Bone marrow (tissue), 2 donors: Measurements from ENCODE around the gene TGFBR2.

Experiments
- DNase-seq, 2 donors: peaks; one replicate each; lab custom pipeline; 2025; lab: John Stamatoyannopoulos, UW

TGFBR2 gene

DNA sequence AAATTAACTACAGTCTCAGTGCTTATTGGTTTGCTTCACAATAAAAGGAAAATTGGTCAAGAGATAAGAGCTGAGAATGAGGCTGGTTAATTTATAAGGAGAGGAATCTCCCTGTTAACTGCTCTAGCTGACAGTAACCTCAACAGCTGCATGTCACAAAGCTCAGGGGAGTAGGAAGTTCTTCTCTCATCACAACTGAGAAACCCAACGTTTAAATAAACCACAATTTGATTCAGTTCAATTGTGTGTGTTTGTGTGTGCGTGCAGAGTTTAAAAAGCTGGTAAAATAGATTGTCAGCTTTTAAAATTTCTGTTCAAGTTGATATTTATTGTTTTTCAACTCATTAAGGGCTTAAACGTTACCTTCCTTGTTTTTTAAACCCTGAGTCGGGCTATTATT is 3.5 kb upstream of the TGFBR2 start:
- DNase-seq: peak in 1 of 2 donors; percentile 21

DNA sequence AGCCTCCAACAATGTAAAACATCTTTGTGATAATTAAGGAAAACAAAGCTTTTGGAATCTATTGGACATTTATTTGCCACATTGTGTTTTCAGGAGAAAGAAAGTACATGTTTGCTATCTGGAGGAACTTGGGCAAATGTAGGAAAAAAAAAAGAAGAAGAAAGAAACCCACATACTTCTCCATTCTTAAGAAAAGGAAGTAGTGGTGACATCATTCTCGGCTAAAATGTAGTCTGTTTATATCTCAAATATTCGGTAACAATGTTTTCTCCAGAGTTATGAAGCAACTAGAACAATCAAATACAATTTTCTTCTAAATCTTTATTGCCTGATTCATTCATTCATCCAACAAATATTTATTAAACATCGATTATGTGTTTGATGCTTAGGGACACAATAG is 2.3 kb upstream of the TGFBR2 start:
- peak in 1 of 2 donors; percentile 87 for DNase-seq

DNA sequence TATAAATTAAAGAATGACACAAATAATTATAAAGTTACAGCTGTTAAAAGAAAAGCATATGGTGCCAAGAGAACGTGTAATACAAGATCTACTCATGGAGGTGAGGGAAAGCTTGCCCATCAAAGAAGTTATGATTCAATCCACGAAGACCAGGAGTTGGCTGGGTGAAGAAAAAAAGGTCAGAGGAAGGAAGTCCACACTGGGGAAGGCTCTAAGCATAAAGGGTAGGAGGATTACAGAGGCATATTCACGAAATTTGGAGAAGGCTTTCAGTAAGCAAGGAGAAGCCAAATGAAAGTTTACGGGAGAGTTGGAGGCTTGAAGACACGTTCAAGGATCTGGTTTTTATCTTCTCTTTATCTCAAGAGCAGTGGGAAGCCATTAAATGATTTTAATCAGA is 1.8 kb upstream of the TGFBR2 start:
- DNase-seq: peak in 1 of 2 donors; percentile 40

DNA sequence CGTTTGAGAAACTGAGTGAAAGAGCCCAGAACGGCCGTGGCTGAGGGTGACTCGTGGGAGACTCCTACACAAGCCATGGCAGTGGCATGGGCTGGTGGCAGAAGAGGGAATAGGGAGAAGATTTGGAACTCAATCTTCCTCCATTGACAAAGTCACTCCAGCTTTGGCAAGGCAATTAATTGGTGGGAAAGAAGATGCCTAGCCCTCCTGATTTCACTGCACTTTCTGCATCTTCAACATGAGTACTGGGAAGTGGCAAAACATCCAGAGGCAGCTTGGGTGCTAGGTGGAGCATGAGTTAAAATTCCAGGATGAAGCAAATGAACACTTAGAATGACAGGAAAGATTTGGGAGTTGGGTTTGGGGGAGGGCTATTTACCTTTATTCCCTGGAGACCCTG is 1.4 kb upstream of the TGFBR2 start:
- no peak for DNase-seq

DNA sequence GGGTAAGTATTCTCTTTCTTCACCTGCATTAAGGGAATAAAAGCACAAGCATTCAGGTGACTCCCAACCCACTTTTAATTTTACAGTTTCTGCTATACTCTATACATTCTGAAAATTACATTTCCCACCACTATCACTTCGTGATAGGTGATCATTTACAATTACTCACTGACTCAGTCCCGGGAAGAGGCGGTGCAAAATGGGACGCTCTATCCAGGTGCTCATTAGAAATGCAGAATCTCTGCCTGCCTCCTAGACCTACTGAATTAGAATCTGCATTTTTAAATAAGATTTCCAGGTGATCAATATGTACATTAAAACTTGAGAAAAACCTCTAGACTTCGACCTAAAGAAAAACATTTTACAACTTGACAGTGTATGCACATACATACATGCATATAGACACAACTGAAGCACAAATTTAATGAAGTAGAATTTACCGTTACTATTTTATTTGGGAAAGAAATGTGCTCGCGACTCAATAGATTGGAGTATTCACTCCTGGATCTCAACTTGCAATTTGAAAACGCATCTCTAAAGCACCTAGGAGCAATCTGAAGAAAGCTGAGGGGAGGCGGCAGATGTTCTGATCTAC is 598 bp upstream of the TGFBR2 start:
- no peak for DNase-seq

DNA sequence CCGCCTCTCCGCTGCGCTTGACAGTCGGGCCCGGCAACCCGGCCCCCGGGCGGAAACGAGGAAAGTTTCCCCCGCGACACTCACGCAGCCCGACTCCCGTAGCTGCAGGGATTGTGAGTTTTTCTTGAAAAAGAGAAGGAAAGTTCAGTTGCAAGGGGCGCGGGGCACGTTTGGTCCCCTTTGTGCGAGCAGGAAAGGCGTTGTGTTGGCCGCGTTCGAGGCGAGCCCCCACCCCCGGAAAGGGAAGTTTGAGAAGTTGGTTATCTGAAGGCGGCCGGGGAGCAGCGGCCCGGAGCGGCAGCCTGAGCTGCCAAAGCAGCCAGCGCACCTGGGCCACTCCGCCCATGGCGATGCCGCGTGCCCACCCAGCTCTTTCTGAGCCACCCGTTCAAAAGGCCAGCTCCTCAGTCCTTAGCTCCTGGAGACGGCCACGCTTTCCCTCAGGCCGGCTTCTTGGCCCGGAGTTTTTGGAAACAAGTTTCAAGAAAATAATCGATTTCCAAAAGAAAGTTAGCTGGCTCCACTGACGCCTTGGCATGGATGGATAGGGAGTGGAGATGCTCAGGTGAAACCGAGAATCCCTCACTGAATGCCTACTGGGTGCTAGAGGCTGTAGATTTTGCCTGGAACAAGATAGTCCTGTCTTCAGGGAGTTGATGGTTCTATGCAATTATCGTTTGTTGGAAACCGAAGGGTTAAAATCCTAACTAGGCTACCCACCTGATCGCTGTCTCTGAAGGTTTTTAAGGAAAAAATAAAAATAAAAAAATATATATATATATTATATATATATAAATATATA is 832 bp downstream of the TGFBR2 start:
- DNase-seq: peak; percentile 49 to 64

GRCh38 chr3:30608598-30608947 is 2.2 kb downstream of the TGFBR2 start:
- no peak for DNase-seq

DNA sequence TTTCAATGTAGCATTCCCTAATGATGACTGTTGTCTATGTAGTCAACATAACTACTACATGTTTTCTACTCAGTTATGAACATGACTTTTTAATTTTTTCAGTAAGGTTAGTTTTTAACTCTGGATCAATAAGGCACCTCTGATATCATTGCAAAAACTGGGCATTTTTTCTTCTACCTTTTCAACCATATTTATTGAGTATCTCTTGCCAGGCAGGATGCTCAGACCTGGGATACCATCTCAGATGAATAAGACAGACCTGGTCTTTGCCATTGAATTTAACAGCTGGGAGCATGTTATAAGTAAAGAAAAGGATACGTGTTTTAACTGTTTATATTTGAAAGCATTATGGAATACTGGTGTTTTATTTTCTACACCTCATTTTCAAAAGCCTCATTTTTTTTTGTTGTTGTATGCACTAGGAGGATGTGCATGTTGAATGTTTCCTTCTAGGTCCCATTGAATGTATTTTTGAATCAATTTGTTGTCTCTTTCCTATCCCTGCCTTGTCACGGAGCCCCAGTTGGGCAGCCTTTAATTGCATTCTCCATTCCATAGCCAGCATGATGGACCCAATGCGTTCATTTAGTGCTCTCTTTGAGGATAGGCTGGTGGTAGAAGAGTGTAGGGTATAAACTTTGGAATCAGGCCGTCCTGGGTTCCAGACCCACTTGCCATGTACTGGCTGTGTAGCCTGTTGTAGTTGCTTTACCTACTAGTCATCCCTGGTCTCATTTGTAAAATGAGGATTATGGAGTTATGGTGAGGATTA is 3.7 kb downstream of the TGFBR2 start:
- no peak for DNase-seq

GRCh38 chr3:30610702-30611368 is 4.4 kb downstream of the TGFBR2 start:
- no peak for DNase-seq

GRCh38 chr3:30611613-30612436 is 5.4 kb downstream of the TGFBR2 start:
- peak in 1 of 2 donors; percentile 60 for DNase-seq

DNA sequence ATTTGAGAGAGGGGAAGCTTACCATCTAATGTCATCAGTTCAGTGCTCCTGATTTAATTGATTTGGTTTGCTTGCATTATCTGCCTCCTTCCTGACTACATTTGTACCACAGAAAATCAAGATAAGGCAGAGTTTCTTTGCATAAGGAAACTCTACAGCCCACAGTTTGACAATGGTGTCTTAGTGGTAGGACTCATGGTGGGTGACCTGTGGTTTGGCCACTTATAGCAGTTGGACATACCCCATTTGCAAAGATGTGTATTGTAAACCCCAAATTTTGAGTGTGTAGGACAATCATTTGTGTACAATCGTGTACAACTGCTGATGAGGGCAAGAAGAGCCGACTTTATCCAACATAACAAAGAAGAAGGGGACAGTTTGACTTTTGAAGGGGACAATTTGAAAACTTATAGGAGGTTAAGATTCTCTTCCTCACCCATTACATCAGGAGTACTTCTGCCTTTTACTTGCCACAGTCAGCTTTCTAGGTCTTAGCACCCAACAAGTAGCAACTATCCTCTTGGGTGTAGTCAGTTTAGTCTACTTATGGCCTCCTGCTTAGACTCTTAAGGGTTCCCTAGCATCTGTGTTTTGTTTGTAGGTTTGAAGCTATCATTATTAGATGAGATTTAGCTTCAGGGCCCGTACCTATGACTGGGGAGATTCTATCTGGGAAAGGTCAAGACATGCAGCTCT is 6.2 kb downstream of the TGFBR2 start:
- no peak for DNase-seq

- no peak for DNase-seq
These were observed 6.9 kb downstream of the TGFBR2 start for GRCh38 chr3:30613133-30613825.

- DNase-seq: no peak
These were observed 8.0 kb downstream of the TGFBR2 start for GRCh38 chr3:30614373-30614772.

DNA sequence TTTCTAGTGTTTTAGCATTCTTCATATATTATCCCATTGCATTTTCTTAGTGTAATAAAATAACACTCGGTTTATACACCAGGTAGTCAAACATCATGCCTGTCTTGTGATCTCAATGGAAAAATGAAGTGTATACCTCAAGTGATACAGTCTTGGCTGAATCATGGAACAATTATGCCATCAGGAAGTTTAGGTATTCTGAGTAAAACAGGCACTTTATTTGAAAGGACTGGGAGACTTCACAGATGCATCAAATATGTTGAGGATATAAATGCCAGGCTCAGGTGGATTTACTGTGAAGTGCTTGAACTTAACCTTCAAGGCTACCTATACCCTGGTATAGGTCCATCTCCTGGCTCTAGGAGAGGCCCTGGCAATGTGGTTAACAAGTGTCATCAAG is 8.5 kb downstream of the TGFBR2 start:
- DNase-seq: no peak

DNA sequence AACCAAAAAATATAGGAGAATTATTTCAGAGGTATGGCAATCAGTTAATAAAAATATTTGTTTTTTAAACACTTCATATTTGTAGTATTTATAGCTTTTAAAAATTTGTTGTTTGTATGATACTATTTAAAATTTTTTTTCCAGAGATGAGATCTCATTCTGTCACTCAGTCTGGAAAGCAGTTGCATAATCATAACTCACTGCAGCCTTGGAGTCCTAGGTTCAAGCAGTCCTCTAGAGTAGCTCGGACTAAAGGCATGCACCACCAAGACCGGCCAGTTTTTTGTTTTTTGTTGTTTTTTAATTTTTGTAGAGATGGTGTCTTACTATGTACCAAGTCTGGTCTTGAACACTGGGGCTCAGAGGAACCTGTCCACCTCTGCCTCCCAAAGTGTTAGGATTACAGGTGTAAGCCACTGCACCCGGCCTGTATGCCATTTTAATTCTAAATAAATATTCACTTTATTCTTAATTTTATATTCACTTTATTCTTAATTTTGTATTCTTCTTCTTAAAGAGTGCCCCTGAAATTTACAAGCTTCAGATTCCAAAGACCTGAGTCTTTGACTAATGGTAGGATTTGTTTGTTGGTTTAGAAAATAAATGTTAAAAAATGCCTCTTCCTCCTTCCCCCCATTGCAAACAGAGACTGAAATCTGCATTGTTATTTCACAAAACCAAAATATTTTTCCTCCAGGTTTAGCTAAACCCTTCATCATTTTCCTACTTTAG is 9.4 kb downstream of the TGFBR2 start:
- DNase-seq: no peak

DNA sequence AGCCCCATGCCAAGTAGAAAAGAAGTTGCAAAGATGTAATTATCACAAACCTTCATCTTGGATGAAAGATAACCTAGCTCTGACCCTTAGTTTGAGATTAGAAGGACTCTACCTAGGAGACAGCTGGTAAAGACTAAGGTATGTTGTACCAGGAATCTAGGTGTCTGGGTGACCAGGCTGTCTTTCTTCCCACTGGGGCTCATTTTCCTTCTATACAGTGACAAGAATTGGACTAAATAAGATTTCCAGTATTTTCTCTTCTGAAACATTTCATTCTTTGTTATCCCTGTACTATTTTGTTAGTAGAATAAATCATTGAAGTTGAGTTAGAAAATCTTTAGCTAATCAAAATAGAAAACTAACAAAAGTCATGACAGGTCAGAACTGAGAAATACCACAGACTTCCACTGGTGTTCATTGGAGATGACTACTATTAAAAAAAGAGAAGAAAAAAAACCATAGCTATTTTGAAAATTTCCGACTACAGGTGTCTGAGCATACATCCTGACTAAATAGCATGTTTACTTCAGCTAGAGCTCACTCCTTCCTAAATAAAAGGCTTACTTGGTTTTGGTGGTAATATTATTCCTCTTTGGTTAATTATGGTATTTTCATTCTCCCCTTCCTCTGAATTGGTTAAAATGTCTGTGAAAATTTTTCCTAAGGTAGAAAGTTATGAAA is 10.1 kb downstream of the TGFBR2 start:
- no peak for DNase-seq

- DNase-seq: no peak
These were observed 10.7 kb downstream of the TGFBR2 start for GRCh38 chr3:30617069-30617468.

- no peak for DNase-seq
These were observed 11.3 kb downstream of the TGFBR2 start for GRCh38 chr3:30617653-30618052.

DNA sequence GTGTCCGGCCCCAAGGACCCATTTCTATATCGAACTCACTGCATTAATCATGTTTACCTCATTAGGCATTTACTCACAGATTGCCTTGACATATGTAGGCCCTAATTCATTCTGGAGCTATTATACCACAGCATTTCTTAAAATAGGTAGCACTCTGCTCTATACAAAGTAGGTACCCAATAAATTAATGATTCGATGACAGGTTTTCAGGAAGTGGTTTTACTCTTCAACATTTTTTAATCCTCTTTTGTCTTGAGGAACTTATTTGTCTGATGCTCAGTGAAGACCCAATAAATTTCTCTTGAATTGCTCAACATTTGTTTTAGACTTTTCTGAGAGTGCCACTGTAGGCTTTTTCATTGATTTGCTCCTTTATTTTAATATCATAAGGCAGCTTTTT is 12.1 kb downstream of the TGFBR2 start:
- DNase-seq: peak in 1 of 2 donors; percentile 45
